Right ventricle myocardium inferior (tissue), 1 donor: ENCODE measurements around the gene HIF3A. TPM values are rescaled to one million over a fixed set of nuclear protein-coding genes. Genes with fewer than 3 reads are reported as not detected.
"Not testable (repeated sequence)": the region's sequence is repeated elsewhere in the genome, so short reads cannot be mapped to it uniquely, and the experiment has no call there.

ENCODE experiments used
- ATAC-seq: fragments of 200-7000 bp; cut with Tn5 transposase; one replicate; pipeline ENCODE4 v1.9.1; 2020; ENCODE audit warnings: mild to moderate bottlenecking, moderate library complexity
- DNase-seq: peaks from one replicate; pipeline ENCODE4 v3.0.0; 2021; ENCODE audit errors: missing footprints
- intact Hi-C: fragments of 100-400 bp; cut with DNase I; formaldehyde crosslinking; loops from one replicate; pipeline ENCODE4 v1.11.0; 2022
- total RNA-seq: library from RNA; stranded (reverse); fragmentation: NEBNext Ultra II Directional; extraction: Animal tissue kit (Norgen Biotek cat#: 25700); gene quantifications from one replicate; pipeline ENCODE4 v1.2.1, GENCODE V29; 2021
- donor health status: DM: no; HTN: yes; CAD: no; lungs with severe emphysema.

Gene HIF3A
- total RNA-seq, 1 donor from 2014 or later = 73.8 TPM

- DNase-seq, ATAC-seq, intact Hi-C loops: not testable (repeated sequence)
These were observed 17.0 kb downstream of the HIF3A start for GRCh38 chr19:46313540-46314469.

- intact Hi-C loops = no loop called here
- ATAC-seq = no peak
These were observed 20.5 kb downstream of the HIF3A start for GRCh38 chr19:46317339-46317738.

GRCh38 chr19:46319613-46320012 lies 22.8 kb downstream of the HIF3A start:
- DNase-seq = no peak
- ATAC-seq = no peak
- intact Hi-C loops = no loop called here

More at GRCh38 chr19:46317339-46317738, 20.5 kb downstream of the HIF3A start:
- DNase-seq = no peak

GRCh38 chr19:46320559-46320958 lies 23.7 kb downstream of the HIF3A start:
- no peak for ATAC-seq
- no peak for DNase-seq
- intact Hi-C loops = no loop called here

GRCh38 chr19:46321653-46322052 lies 24.8 kb downstream of the HIF3A start:
- DNase-seq = no peak
- intact Hi-C loops = no loop called here
- ATAC-seq = no peak

GRCh38 chr19:46323227-46323626 lies 26.4 kb downstream of the HIF3A start:
- intact Hi-C loops, DNase-seq, ATAC-seq: not testable (repeated sequence)

- no peak for DNase-seq
- no peak for ATAC-seq
- intact Hi-C loops = no loop called here
These were observed 27.4 kb downstream of the HIF3A start for GRCh38 chr19:46324277-46324676.

GRCh38 chr19:46326608-46327007 lies 29.8 kb downstream of the HIF3A start:
- DNase-seq = no peak
- intact Hi-C loops = no loop called here
- ATAC-seq = no peak

- DNase-seq = no peak
- intact Hi-C loops = no loop called here
- ATAC-seq = no peak
These were observed 31.2 kb downstream of the HIF3A start for GRCh38 chr19:46328079-46328478.

GRCh38 chr19:46330319-46330918 lies 33.6 kb downstream of the HIF3A start:
- ATAC-seq = no peak
- DNase-seq = no peak
- intact Hi-C loops = no loop called here

GRCh38 chr19:46337487-46337886 lies 40.6 kb downstream of the HIF3A start:
- DNase-seq (no peak), ATAC-seq (no peak)
- intact Hi-C loops = no loop called here

- ATAC-seq = no peak
- DNase-seq = no peak
- intact Hi-C loops = no loop called here
These were observed 42.6 kb downstream of the HIF3A start for GRCh38 chr19:46339446-46339845.

GRCh38 chr19:46340051-46340659 lies 43.3 kb downstream of the HIF3A start:
- ATAC-seq (no peak), DNase-seq (no peak)
- intact Hi-C loops = no loop called here

- intact Hi-C loops = no loop called here
- DNase-seq = no peak
- ATAC-seq = no peak
These were observed 45.1 kb downstream of the HIF3A start for GRCh38 chr19:46341937-46342336.

GRCh38 chr19:46344363-46344762 lies 47.5 kb downstream of the HIF3A start:
- intact Hi-C loops = no loop called here
- DNase-seq (no peak), ATAC-seq (no peak)

GRCh38 chr19:46345157-46345556 lies 48.3 kb downstream of the HIF3A start:
- intact Hi-C loops = loop anchor here (5.0 kb wide), 2 partner anchors 43 to 63 kb away; no protein-coding TSS in a partner anchor
- ATAC-seq = no peak

GRCh38 chr19:46346821-46347571 lies 50.2 kb downstream of the HIF3A start, which contains the start of gene PPP5C:
Gene PPP5C, plus strand, starts transcription at chr19:46347087. Its CDS starts 10 bp downstream, at chr19:46347097.
- ATAC-seq = peak; percentile 88

More at GRCh38 chr19:46345157-46345556, 48.3 kb downstream of the HIF3A start:
- DNase-seq = no peak

GRCh38 chr19:46347572-46347883 lies 50.7 kb downstream of the HIF3A start:
- DNase-seq = no peak
- no peak for ATAC-seq
- intact Hi-C loops = loop anchor here (5.0 kb wide), 2 partner anchors 45 to 65 kb away; no protein-coding TSS in a partner anchor

More at GRCh38 chr19:46346821-46347571, 50.2 kb downstream of the HIF3A start, which contains the start of gene PPP5C:
- DNase-seq = peak; percentile 96
- intact Hi-C loops = loop anchor here (5.0 kb wide), 2 partner anchors 45 to 65 kb away; no protein-coding TSS in a partner anchor

- DNase-seq (no peak), ATAC-seq (no peak)
- intact Hi-C loops = loop anchor here (5.0 kb wide), 2 partner anchors 46 to 66 kb away; no protein-coding TSS in a partner anchor
These were observed 51.1 kb downstream of the HIF3A start for GRCh38 chr19:46347985-46348384.
